Endometrial microvascular endothelial cells (primary cell): Measurements from ENCODE around the gene RAB5IF. TPM values are rescaled to one million over a fixed set of nuclear protein-coding genes. Genes with fewer than 3 reads are reported as not detected.

Source experiments
- in situ Hi-C: cut with HindIII; loops from 2 replicates; pipeline ENCODE4 v1.10.0; 2017; ENCODE audit warnings: low sequenced_read_pairs, low pct_unique_long_range_greater_than_20kb; ENCODE audit errors: inconsistent ontology term
- total RNA-seq: library from RNA; depleted of rRNA; stranded (reverse); fragments of >200 nt; gene quantifications from one replicate; pipeline ENCODE4 v1.2.3, GENCODE V29; 2015; ENCODE audit errors: inconsistent ontology term

Gene RAB5IF
- total RNA-seq, 1 donor from 2014 or later, result 183 TPM

DNA sequence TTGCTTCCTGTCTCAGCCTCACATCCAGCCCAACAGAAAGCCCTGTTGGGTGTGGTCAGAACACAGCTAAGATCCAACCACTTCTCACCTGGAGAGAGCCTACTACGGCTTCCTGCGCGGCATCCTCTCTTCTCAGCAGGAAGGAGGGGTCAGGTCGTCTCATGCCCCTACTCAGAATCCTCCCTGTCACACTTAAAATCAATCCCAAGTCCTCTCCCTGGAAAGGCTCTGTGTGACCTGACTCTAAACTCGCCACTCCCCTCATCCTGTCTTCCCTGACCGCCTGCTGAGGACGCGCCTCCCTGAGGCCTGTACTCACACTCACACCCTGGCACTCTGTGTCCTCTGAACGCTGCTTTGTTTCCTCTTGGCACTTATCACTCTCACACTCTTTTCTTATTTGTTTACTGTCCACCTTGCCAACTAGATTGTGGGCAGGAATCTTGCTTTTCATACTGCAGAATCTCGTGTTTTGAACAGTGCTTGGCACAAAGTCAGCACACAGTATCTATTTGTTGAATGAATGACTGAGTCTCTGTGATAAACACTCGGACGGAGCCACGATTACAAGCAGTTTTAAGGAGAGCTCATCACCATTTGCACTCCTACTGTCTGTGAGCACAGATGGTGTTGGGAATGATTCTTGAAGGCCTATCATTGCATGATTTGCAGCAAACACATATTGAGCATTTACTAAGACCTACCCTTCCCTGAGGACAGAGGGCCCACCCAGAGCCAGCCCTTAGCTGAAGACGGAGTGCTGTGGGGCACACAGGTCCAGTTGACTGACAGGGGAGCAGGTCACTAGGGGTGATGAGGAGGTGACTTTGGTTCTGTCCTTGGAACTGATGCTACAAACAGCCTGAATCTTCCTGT is 18.7 kb downstream of the RAB5IF start:
- in situ Hi-C loops, result no loop called here

DNA sequence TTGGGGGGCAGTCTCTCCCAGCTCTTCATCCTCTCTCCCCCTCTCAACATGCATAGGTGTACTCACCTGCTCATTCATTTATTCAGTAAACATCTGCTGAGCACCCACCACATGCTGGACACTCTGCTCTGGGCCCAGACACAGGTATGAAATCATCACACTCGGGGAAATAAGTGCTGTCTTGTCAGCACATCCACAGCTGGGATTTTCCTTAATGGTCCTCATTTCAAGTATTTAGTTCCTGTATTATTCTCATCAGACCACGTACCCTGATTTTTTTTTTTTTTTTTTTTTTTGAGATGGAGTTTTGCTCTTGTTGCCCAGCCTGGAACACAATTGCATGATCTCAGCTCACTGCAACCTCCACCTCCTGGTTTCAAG is 19.4 kb downstream of the RAB5IF start:
- in situ Hi-C loops, result loop anchor here (25.0 kb wide), 1 partner anchor 138 kb away; no protein-coding TSS in a partner anchor

GRCh38 chr20:36628076-36628475 is 22.5 kb downstream of the RAB5IF start:
- in situ Hi-C loops, result loop anchor here (25.0 kb wide), 1 partner anchor 141 kb away; no protein-coding TSS in a partner anchor

GRCh38 chr20:36629719-36630681 is 24.4 kb downstream of the RAB5IF start:
- in situ Hi-C loops, result loop anchor here (25.0 kb wide), 1 partner anchor 143 kb away; no protein-coding TSS in a partner anchor

- in situ Hi-C loops, result loop anchor here (25.0 kb wide), 1 partner anchor 144 kb away; no protein-coding TSS in a partner anchor
Measured at GRCh38 chr20:36631646-36632045, 26.1 kb downstream of the RAB5IF start.

DNA sequence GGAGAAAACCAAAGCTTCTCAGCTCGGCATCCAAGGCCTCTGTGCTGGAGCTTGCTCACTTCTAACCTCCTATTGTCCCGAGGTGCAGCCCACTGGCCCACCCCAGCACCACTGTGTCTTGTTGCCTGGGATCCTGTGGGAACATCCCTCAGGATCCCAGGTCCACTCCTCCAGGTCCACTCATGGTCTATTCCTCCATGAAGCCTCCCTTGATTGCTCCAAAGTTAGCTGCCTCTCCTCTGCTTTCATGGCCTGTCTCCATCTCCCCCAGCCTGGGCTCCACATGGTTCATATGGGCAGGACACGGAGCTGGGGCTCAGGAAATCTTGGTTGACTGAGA is 26.5 kb downstream of the RAB5IF start:
- in situ Hi-C loops, result loop anchor here (25.0 kb wide), 1 partner anchor 145 kb away; no protein-coding TSS in a partner anchor

GRCh38 chr20:36632487-36633284 is 27.1 kb downstream of the RAB5IF start:
- in situ Hi-C loops, result loop anchor here (25.0 kb wide), 1 partner anchor 145 kb away; no protein-coding TSS in a partner anchor

DNA sequence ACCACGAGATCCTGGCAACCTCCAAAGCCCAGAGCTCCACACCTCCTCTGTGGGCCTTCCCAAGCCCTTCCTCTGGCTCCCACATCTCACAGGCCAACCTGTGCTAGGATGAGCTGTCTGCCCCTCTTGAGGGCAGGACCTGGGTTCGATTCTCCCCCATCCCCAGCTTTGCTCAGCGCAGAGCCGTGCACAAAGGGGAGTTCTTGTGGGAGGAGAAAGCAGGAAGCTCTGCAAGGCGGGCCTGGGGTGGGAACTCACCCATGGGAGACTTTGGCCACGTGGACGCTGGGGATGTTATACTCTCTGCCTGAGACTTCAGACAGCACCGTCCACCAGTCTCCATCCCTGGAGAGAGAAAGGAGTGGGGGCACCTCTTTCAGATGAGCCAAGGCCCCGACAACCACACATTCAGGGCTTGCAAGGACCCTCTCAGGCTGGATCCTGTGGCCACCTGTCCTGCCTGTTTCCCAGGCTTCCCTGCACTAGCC is 27.8 kb downstream of the RAB5IF start:
- in situ Hi-C loops, result loop anchor here (25.0 kb wide), 1 partner anchor 146 kb away; no protein-coding TSS in a partner anchor

GRCh38 chr20:36634342-36634741 is 28.8 kb downstream of the RAB5IF start:
- in situ Hi-C loops, result loop anchor here (25.0 kb wide), 1 partner anchor 147 kb away; no protein-coding TSS in a partner anchor

- in situ Hi-C loops, result loop anchor here (25.0 kb wide), 1 partner anchor 152 kb away; no protein-coding TSS in a partner anchor
Measured at GRCh38 chr20:36638876-36639400, 33.4 kb downstream of the RAB5IF start.

- in situ Hi-C loops, result loop anchor here (25.0 kb wide), 1 partner anchor 154 kb away; no protein-coding TSS in a partner anchor
Measured at GRCh38 chr20:36641506-36641843, 35.9 kb downstream of the RAB5IF start.

DNA sequence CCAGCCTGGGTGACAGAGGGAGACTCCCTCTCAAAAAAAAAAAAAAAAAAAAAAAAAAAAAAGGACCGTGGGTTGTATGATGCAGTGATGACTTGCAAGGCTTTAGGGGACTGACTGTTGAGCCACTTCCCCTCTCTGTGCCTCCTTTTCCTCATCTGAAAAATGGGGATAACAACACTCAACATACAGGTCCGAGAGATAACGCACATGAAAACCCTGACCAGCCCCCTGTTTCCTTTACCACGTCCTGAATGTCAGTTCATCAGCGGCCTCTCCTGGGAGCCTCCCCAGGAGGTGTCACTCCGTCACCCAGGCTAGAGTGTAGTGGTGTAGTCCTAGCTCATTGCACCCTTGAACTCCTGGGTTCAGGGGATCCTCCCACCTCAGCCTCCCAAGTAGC is 36.6 kb downstream of the RAB5IF start:
- in situ Hi-C loops, result loop anchor here (25.0 kb wide), 1 partner anchor 155 kb away; no protein-coding TSS in a partner anchor

DNA sequence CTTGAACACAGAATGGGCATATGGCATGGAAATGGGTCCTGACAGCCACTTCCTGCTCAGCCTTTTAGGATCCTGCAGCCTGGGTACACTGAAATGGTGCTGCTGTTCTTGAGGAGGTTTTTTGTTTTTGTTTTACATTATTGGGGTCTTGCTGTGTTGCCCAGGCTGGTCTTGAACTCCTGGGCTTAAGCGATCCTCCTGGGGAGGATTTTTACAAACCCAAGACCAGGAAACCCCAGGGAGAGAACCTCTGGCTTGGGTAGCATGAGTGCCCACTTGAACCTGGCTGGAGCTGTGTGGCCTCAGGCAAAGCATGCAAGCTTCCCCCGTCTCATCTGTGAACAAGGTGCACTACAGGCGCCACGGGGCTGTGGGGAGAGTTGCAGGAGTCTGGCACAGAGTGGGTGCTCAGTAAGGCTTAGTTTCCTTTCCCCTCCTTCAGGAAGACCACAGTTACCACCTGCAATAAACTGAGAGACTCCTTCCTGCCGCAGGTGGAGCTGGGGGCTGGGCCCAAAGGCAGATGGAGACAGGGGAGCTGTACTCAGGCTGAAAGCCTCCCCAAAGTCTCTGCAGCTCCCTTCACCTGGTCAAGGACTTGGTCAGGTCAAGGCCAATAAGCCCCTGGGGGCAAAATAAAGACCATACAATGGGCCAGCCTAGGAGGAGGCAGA is 38.6 kb downstream of the RAB5IF start:
- in situ Hi-C loops, result loop anchor here (25.0 kb wide), 1 partner anchor 157 kb away; no protein-coding TSS in a partner anchor

GRCh38 chr20:36644706-36645095 is 39.1 kb downstream of the RAB5IF start:
- in situ Hi-C loops, result loop anchor here (25.0 kb wide), 1 partner anchor 157 kb away; no protein-coding TSS in a partner anchor

GRCh38 chr20:36645353-36645752 is 39.8 kb downstream of the RAB5IF start:
- in situ Hi-C loops, result loop anchor here (25.0 kb wide), 1 partner anchor 158 kb away; no protein-coding TSS in a partner anchor

DNA sequence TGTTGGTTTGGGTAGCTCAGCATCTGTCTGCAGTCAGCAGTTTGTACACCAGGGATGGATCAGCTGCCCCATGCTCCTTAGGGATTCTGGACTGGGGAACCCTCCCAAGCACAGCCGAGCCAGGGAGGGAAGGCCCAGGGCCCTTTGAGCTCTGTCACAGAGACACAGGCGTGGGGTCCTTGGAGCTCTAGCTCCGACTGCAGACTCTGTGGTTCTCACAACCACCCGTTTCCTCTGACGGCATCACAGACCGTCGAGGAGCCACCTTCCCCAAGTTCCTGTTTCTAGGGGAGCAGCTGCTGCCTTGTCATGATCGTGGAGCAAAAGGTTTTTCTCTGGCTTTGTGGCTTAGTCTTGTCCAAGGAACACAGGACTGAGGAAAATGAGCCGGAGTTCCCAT is 40.4 kb downstream of the RAB5IF start, which contains the start of gene SLA2:
TSS of gene SLA2 (minus strand) at position 199 of the 400 bp plus-strand sequence. CDS start 4,861 bp downstream, outside the sequence.
- in situ Hi-C loops, result loop anchor here (25.0 kb wide), 1 partner anchor 159 kb away; no protein-coding TSS in a partner anchor

- in situ Hi-C loops, result loop anchor here (25.0 kb wide), 1 partner anchor 159 kb away; no protein-coding TSS in a partner anchor
Measured at GRCh38 chr20:36646678-36647077, 41.1 kb downstream of the RAB5IF start.
